Subcutaneous abdominal adipose tissue (tissue), 5 donors: ENCODE data around the gene RASAL2.

Experiments
- H3K27ac ChIP-seq: one replicate; pipeline ENCODE4 v1.7.0; 2013; ENCODE audit warnings: low read depth, mild to moderate bottlenecking, inconsistent platforms, low read length, moderate library complexity
- H3K27me3 ChIP-seq, 5 donors: one replicate each; pipeline ENCODE4 v1.7.0; 2013; ENCODE audit warnings: low read length in 5 of 5, inconsistent platforms in 1 of 5; ENCODE audit not compliant: control insufficient read depth in 5 of 5, insufficient read depth in 4 of 5
- H3K36me3 ChIP-seq, 5 donors: one replicate each; pipeline ENCODE4 v1.7.0; 2013; ENCODE audit warnings: low read length in 5 of 5; ENCODE audit not compliant: control insufficient read depth in 5 of 5, insufficient read depth in 5 of 5
- H3K4me1 ChIP-seq, 5 donors: one replicate each; pipeline ENCODE4 v1.7.0; 2013; ENCODE audit warnings: low read length in 5 of 5, mild to moderate bottlenecking in 3 of 5, moderate library complexity in 1 of 5; ENCODE audit not compliant: control insufficient read depth in 5 of 5, insufficient read depth in 5 of 5
- H3K4me3 ChIP-seq, 5 donors: one replicate each; pipeline ENCODE4 v1.7.0; 2013; ENCODE audit warnings: low read length in 5 of 5, low read depth in 1 of 5
- H3K9ac ChIP-seq, 5 donors: one replicate each; pipeline ENCODE4 v1.7.0; 2013; ENCODE audit warnings: low read length in 5 of 5, mild to moderate bottlenecking in 4 of 5, moderate library complexity in 3 of 5
- H3K9me3 ChIP-seq, 5 donors: one replicate each; pipeline ENCODE4 v1.7.0; 2013; ENCODE audit warnings: low read length in 5 of 5; ENCODE audit not compliant: control insufficient read depth in 5 of 5
- donor health status: healthy.
- donor health status: healthy.
- donor health status: healthy.
- donor health status: healthy.
- donor health status: healthy.

The RASAL2 gene

GRCh38 chr1:178477373-178477772 lies 383.5 kb downstream of the RASAL2 start:
- no peak overlapping the region for H3K9ac ChIP-seq
- no peak overlapping the region for H3K27ac ChIP-seq
- peaks cover 4 to 31% (median 21%) of the 10 kb centered on the region in 5 donors for H3K36me3 ChIP-seq
- H3K9me3 ChIP-seq = no peaks in the 10 kb centered on the region
- H3K27me3 ChIP-seq = no peaks in the 10 kb centered on the region
- no peaks in the 10 kb centered on the region for H3K4me1 ChIP-seq
- no peak overlapping the region for H3K4me3 ChIP-seq

- no peaks in the 10 kb centered on the region for H3K27me3 ChIP-seq
- peaks cover 4 to 27% (median 19%) of the 10 kb centered on the region in 5 donors for H3K36me3 ChIP-seq
- no peak overlapping the region for H3K9ac ChIP-seq
- no peak overlapping the region for H3K27ac ChIP-seq
- no peak overlapping the region for H3K4me3 ChIP-seq
- H3K9me3 ChIP-seq = no peaks in the 10 kb centered on the region
- H3K4me1 ChIP-seq = no peaks in the 10 kb centered on the region
These were observed 383.9 kb downstream of the RASAL2 start for GRCh38 chr1:178477841-178478240.

GRCh38 chr1:178483251-178483957 lies 389.5 kb downstream of the RASAL2 start:
- H3K36me3 ChIP-seq = peaks cover 0 to 3% (median 2%) of the 10 kb centered on the region in 5 donors
- H3K9ac ChIP-seq = peak overlapping the region in 1 of 5 donors; percentile 7
- peaks cover 0 to 22% (median 11%) of the 10 kb centered on the region in 5 donors for H3K4me1 ChIP-seq
- no peak overlapping the region for H3K4me3 ChIP-seq
- no peaks in the 10 kb centered on the region for H3K9me3 ChIP-seq
- H3K27ac ChIP-seq = no peak overlapping the region
- H3K27me3 ChIP-seq = peaks cover 3 to 19% (median 9%) of the 10 kb centered on the region in 5 donors

- Histone ChIP-seq H3K36me3 (peaks cover 0 to 3% (median 2%) of the 10 kb centered on the region in 5 donors), H3K27me3 (peaks cover 3 to 19% (median 9%) of the 10 kb centered on the region in 5 donors), H3K9ac (no peak overlapping the region), H3K4me1 (peaks cover 0 to 22% (median 11%) of the 10 kb centered on the region in 5 donors), H3K9me3 (no peaks in the 10 kb centered on the region), H3K4me3 (no peak overlapping the region), H3K27ac (no peak overlapping the region)
These were observed 390.9 kb downstream of the RASAL2 start for GRCh38 chr1:178484698-178485225.

- Histone ChIP-seq H3K4me3 (no peak overlapping the region), H3K9me3 (no peaks in the 10 kb centered on the region), H3K4me1 (peaks cover 0 to 22% (median 11%) of the 10 kb centered on the region in 5 donors), H3K36me3 (no peaks in the 10 kb centered on the region), H3K9ac (no peak overlapping the region), H3K27ac (no peak overlapping the region), H3K27me3 (peaks cover 3 to 19% (median 9%) of the 10 kb centered on the region in 5 donors)
These were observed 391.7 kb downstream of the RASAL2 start for GRCh38 chr1:178485541-178485981.

- H3K27ac ChIP-seq = no peak overlapping the region
- H3K36me3 ChIP-seq = no peaks in the 10 kb centered on the region
- H3K4me1 ChIP-seq = peaks cover 0 to 22% (median 11%) of the 10 kb centered on the region in 5 donors
- peak overlapping the region in 2 of 5 donors; percentile 35 to 39 for H3K9ac ChIP-seq
- peak overlapping the region in 3 of 5 donors; percentile 45 to 50 (median 46) for H3K4me3 ChIP-seq
- peaks cover 3 to 19% (median 9%) of the 10 kb centered on the region in 5 donors for H3K27me3 ChIP-seq
- H3K9me3 ChIP-seq = no peaks in the 10 kb centered on the region
These were observed 392.5 kb downstream of the RASAL2 start for GRCh38 chr1:178486100-178487069.

- Histone ChIP-seq H3K4me3 (peak overlapping the region in 3 of 5 donors; percentile 45 to 50 (median 46)), H3K27me3 (peaks cover 3 to 19% (median 9%) of the 10 kb centered on the region in 5 donors), H3K9ac (peak overlapping the region in 1 of 5 donors; percentile 35), H3K36me3 (no peaks in the 10 kb centered on the region), H3K27ac (no peak overlapping the region), H3K9me3 (no peaks in the 10 kb centered on the region), H3K4me1 (peaks cover 0 to 22% (median 11%) of the 10 kb centered on the region in 5 donors)
These were observed 393.2 kb downstream of the RASAL2 start for GRCh38 chr1:178487070-178487615.

GRCh38 chr1:178488393-178488792 lies 394.5 kb downstream of the RASAL2 start:
- H3K9ac ChIP-seq = no peak overlapping the region
- H3K4me3 ChIP-seq = no peak overlapping the region
- no peaks in the 10 kb centered on the region for H3K36me3 ChIP-seq
- H3K27me3 ChIP-seq = peaks cover 3 to 19% (median 9%) of the 10 kb centered on the region in 5 donors
- H3K27ac ChIP-seq = no peak overlapping the region
- H3K9me3 ChIP-seq = no peaks in the 10 kb centered on the region
- peaks cover 0 to 22% (median 11%) of the 10 kb centered on the region in 5 donors for H3K4me1 ChIP-seq

GRCh38 chr1:178489399-178489798 lies 395.5 kb downstream of the RASAL2 start:
- H3K9ac ChIP-seq = no peak overlapping the region
- peaks cover 0 to 22% (median 11%) of the 10 kb centered on the region in 5 donors for H3K4me1 ChIP-seq
- no peaks in the 10 kb centered on the region for H3K9me3 ChIP-seq
- peaks cover 3 to 19% (median 9%) of the 10 kb centered on the region in 5 donors for H3K27me3 ChIP-seq
- H3K4me3 ChIP-seq = no peak overlapping the region
- H3K27ac ChIP-seq = no peak overlapping the region
- H3K36me3 ChIP-seq = no peaks in the 10 kb centered on the region
